ENCODE results near the gene MAP2.

GRCh38 chr2:209601497-209601896 lies 177.7 kb downstream of the MAP2 start:
- TF ChIP-seq POLR2A (IDR thresholded peaks at IDR 0.05; ENCODE audit: low read depth, low read length), result no peak
- TF ChIP-seq TAF1 (IDR thresholded peaks at IDR 0.05; ENCODE audit: borderline replicate concordance, low read depth, low read length), result no peak
- TF ChIP-seq POLR2AphosphoS5 (IDR thresholded peaks at IDR 0.05; ENCODE audit: low read depth, low read length), result no peak
